HL-60 (cell line): Measurements from ENCODE around the gene PLA2G4D.
A peak's percentile ranks its signal among the peaks of the same experiment; 100 is the strongest.

ENCODE experiments used
- DNase-seq, 2 experiments: peaks; one replicate each; pipeline ENCODE4 v3.0.0-alpha.2; 2010 to 2020; ENCODE audit warnings: low read depth in 1 of 2, low spot score in 1 of 2
- H3K27ac ChIP-seq: fragments of 250-450 bp; sonication (Bioruptor Pico); replicated peaks from 2 replicates; pipeline ENCODE4 v1.5.1; 2020; ENCODE audit warnings: mild to moderate bottlenecking, moderate library complexity
- H3K27me3 ChIP-seq: fragments of 250-450 bp; sonication (Bioruptor Pico); 2 replicates; pipeline ENCODE4 v1.5.1; 2021; ENCODE audit warnings: mild to moderate bottlenecking, moderate library complexity; ENCODE audit not compliant: insufficient read depth, poor library complexity, severe bottlenecking
- H3K4me3 ChIP-seq: replicated peaks from 2 replicates; pipeline ENCODE4 v1.5.1; 2011; ENCODE audit warnings: mild to moderate bottlenecking, control low read depth, low read length; ENCODE audit not compliant: insufficient read depth
- GABPA ChIP-seq: IDR thresholded peaks from 2 replicates; pipeline ENCODE4 v1.6.1; 2012; ENCODE audit warnings: low read depth
- POLR2AphosphoS5 ChIP-seq: IDR thresholded peaks from 2 replicates; pipeline ENCODE4 v1.6.1; 2012; ENCODE audit warnings: low read depth
- SPI1 ChIP-seq: IDR thresholded peaks from 2 replicates; pipeline ENCODE4 v1.6.1; 2012; ENCODE audit warnings: low read depth, mild to moderate bottlenecking, borderline replicate concordance
- TF ChIP-seq, protein P1 (sequence below): IDR thresholded peaks from 2 replicates; pipeline ENCODE4 v1.6.1; 2012; ENCODE audit warnings: low read depth; ENCODE audit not compliant: insufficient replicate concordance
- TF ChIP-seq, protein P2 (sequence below): IDR thresholded peaks from one replicate; pipeline ENCODE4 v1.5.1; 2011; ENCODE audit warnings: low read length, control low read depth, inconsistent platforms; ENCODE audit not compliant: insufficient read depth

Gene PLA2G4D

DNA sequence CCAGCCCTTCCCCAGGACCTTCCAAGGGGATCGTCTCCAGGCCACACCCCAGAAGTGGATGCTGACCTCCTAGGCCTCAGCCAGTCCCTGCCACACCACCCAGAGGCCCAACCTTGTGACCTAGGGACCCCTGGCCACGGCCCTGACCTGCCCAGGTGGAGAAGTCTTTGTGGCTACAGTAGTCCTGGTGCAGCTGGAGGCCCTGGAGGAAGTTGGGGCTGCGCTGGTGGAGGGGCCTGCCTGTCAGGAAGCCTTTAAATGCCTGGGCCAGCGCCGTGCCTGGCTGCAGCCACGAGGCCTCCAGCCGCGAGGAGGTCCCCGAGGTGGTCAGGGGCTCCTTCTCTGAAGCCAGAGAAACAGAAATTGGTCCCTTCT is 23.4 kb downstream of the PLA2G4D start:
- DNase-seq, result peak in 1 of 2 experiments; percentile 18
- no peak overlapping the region for H3K27ac ChIP-seq
- no peak for TF ChIP-seq GABPA
- TF ChIP-seq, protein P1, sequence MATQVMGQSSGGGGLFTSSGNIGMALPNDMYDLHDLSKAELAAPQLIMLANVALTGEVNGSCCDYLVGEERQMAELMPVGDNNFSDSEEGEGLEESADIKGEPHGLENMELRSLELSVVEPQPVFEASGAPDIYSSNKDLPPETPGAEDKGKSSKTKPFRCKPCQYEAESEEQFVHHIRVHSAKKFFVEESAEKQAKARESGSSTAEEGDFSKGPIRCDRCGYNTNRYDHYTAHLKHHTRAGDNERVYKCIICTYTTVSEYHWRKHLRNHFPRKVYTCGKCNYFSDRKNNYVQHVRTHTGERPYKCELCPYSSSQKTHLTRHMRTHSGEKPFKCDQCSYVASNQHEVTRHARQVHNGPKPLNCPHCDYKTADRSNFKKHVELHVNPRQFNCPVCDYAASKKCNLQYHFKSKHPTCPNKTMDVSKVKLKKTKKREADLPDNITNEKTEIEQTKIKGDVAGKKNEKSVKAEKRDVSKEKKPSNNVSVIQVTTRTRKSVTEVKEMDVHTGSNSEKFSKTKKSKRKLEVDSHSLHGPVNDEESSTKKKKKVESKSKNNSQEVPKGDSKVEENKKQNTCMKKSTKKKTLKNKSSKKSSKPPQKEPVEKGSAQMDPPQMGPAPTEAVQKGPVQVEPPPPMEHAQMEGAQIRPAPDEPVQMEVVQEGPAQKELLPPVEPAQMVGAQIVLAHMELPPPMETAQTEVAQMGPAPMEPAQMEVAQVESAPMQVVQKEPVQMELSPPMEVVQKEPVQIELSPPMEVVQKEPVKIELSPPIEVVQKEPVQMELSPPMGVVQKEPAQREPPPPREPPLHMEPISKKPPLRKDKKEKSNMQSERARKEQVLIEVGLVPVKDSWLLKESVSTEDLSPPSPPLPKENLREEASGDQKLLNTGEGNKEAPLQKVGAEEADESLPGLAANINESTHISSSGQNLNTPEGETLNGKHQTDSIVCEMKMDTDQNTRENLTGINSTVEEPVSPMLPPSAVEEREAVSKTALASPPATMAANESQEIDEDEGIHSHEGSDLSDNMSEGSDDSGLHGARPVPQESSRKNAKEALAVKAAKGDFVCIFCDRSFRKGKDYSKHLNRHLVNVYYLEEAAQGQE, result no peak
- TF ChIP-seq POLR2AphosphoS5, result no peak
- TF ChIP-seq, protein P2, sequence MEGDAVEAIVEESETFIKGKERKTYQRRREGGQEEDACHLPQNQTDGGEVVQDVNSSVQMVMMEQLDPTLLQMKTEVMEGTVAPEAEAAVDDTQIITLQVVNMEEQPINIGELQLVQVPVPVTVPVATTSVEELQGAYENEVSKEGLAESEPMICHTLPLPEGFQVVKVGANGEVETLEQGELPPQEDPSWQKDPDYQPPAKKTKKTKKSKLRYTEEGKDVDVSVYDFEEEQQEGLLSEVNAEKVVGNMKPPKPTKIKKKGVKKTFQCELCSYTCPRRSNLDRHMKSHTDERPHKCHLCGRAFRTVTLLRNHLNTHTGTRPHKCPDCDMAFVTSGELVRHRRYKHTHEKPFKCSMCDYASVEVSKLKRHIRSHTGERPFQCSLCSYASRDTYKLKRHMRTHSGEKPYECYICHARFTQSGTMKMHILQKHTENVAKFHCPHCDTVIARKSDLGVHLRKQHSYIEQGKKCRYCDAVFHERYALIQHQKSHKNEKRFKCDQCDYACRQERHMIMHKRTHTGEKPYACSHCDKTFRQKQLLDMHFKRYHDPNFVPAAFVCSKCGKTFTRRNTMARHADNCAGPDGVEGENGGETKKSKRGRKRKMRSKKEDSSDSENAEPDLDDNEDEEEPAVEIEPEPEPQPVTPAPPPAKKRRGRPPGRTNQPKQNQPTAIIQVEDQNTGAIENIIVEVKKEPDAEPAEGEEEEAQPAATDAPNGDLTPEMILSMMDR, result no peak
- TF ChIP-seq SPI1, result no peak
- H3K27me3 ChIP-seq, result no peaks in the 10 kb centered on the region
- no peak overlapping the region for H3K4me3 ChIP-seq

DNA sequence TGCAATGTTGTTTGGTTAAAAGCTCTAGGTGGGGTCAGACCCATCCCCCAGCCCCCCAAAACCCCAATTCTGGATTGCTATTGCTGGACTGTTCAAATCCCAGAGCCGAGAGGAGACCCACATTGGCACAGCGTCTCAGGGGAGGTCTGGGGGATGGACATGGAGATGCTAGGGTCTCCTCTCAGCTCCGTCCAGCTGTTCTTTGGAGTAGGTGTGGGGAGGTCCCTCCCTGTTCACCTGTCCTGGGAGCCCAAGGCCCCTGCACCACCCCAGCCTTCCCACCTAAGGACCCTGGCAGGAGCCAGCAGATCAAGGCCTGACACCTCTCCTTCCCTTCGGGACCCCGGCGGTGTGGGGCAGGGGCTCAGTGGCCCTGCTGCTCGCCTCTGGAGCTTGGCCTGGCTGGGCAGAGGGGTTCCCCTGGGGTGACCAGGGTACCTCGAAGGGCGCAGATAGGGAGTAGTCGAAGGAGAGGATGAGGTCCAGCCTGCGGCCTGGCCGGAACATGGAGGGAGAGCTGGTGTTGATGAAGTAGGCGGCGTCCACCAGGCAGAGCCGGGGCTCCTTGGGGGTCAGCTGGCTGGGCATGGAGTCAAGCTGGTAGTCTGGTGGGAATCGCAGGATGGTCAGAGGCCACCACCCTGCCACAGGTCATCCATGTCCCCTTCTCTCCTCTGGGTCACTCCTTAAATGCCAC is 23.9 kb downstream of the PLA2G4D start:
- DNase-seq, result no peak
- Histone ChIP-seq H3K4me3 (no peak overlapping the region), H3K27me3 (no peaks in the 10 kb centered on the region), H3K27ac (no peak overlapping the region)
- TF ChIP-seq, protein P1, result no peak
- TF ChIP-seq POLR2AphosphoS5, result no peak
- no peak for TF ChIP-seq SPI1

DNA sequence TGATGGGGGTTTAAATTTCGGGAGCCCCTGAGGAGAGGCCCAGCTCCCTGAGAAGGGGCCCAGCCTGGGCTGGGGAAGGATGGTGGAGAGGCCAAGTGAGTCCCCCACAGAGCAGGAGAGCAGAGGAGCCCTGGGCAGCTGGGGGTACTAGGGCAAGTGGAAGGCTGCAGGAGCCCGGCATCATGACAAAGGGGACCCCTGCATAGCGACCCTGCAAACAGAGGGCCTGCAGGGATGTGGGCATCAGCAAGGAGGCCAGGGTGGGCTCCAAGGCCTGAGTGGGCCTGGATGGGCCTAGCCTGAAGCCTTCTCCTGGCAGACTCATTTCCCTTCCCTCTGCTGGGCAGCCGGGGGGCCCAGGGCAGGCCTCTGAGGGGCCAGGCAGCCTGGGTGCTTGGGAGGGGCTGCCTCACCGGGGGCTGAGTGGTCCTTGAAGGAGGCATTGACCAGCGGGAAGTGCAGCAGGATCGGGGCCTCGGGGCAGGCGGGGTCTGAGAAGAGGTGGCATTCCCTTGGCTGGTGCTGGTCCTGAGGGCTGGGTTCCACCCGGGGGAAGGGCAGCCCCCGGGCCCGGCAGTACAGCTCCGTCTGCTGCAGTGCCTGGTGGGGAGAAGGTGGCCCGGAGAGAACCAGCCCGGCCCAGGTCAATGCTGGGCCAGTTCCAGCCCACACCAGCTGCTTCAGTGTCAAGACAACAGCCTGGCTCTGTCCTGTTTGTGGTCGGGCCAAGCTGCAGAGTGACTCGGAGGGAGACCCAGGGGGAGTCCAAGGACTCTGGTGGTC is 24.7 kb downstream of the PLA2G4D start:
- Histone ChIP-seq H3K4me3 (no peak overlapping the region), H3K27ac (no peak overlapping the region), H3K27me3 (no peaks in the 10 kb centered on the region)
- DNase-seq, result no peak
- TF ChIP-seq SPI1 (no peak), POLR2AphosphoS5 (no peak), GABPA (no peak)
- TF ChIP-seq, protein P1, result no peak
- TF ChIP-seq, protein P2, result no peak
